ENCODE data around the gene CCND1. TPM values are rescaled to one million over a fixed set of nuclear protein-coding genes. Genes with fewer than 3 reads are reported as not detected.

CCND1 gene
- total and polyA plus RNA-seq, 2 of the 8 experiments (the other 6 are each of a cell fraction or from before 2014, with no cell fraction given), result 64.5 to 170 TPM

- TF ChIP-seq CHD7 (IDR thresholded peaks at IDR 0.05; ENCODE audit: insufficient replicate concordance, low read length) (no peak), SRF (IDR thresholded peaks at IDR 0.05; ENCODE audit: low read depth, low read length) (no peak), CHD1 (IDR thresholded peaks at IDR 0.05; ENCODE audit: low read depth, low read length) (no peak), SUZ12 (IDR thresholded peaks at IDR 0.05; ENCODE audit: low read length) (no peak), ZNF274 (IDR thresholded peaks at IDR 0.05; ENCODE audit: borderline replicate concordance, extremely low read depth, low read length) (no peak), CTCF (IDR thresholded peaks at IDR 0.05; ENCODE audit: control extremely low read depth in 1 of 3, insufficient read depth in 1 of 3, low read depth in 1 of 3, low read length in 3 of 3) (no peak), GABPA (IDR thresholded peaks at IDR 0.05; ENCODE audit: borderline replicate concordance, insufficient read depth, low read length) (no peak), EZH2 (IDR thresholded peaks at IDR 0.05; ENCODE audit: low read depth, low read length, severe bottlenecking) (no peak)
These were observed 16.7 kb upstream of the CCND1 start (continued) for GRCh38 chr11:69624293-69624692.

Measured in H1 (cell line).